Neural cell (in vitro differentiated cells): ENCODE data around the gene FUNDC2.

Experiments
- EP300 ChIP-seq: fragments of 450-650 bp; conservative IDR thresholded peaks from 2 replicates; pipeline ENCODE4 v1.6.1; 2014; ENCODE audit warnings: antibody characterized with exemption, mild to moderate bottlenecking, moderate library complexity; ENCODE audit not compliant: poor library complexity, severe bottlenecking
- EZH2 ChIP-seq: fragments of 200-600, 300-800 bp; shearing (Covaris generic), sonication (generic); IDR thresholded peaks from 2 replicates; pipeline ENCODE4 v1.6.1; 2014; ENCODE audit warnings: antibody characterized with exemption, low read length, borderline replicate concordance, mild to moderate bottlenecking; ENCODE audit not compliant: insufficient read depth, poor library complexity, severe bottlenecking
- MXI1 ChIP-seq: fragments of 450-650 bp; conservative IDR thresholded peaks from 2 replicates; pipeline ENCODE4 v1.6.1; 2014; ENCODE audit warnings: antibody characterized with exemption, mild to moderate bottlenecking; ENCODE audit not compliant: poor library complexity, severe bottlenecking
- POLR2AphosphoS5 ChIP-seq: IDR thresholded peaks from 2 replicates; pipeline ENCODE4 v1.6.1; 2012
- RAD21 ChIP-seq: fragments of 450-650 bp; conservative IDR thresholded peaks from 2 replicates; pipeline ENCODE4 v1.6.1; 2014; ENCODE audit warnings: antibody characterized with exemption, mild to moderate bottlenecking, moderate library complexity
- SMC3 ChIP-seq: fragments of 450-650 bp; conservative IDR thresholded peaks from 2 replicates; pipeline ENCODE4 v1.6.1; 2014; ENCODE audit warnings: antibody characterized with exemption, mild to moderate bottlenecking, moderate library complexity; ENCODE audit not compliant: poor library complexity
- TAF1 ChIP-seq: IDR thresholded peaks from 2 replicates; pipeline ENCODE4 v1.6.1; 2012; ENCODE audit warnings: low read depth
- TF ChIP-seq, protein P1 (sequence below): IDR thresholded peaks from 2 replicates; pipeline ENCODE4 v1.6.1; 2012; ENCODE audit warnings: borderline replicate concordance
- TF ChIP-seq, protein P2 (sequence below): fragments of 450-650 bp; IDR thresholded peaks from 2 replicates; pipeline ENCODE4 v1.5.1; 2014; ENCODE audit warnings: antibody characterized with exemption, mild to moderate bottlenecking, moderate library complexity; ENCODE audit not compliant: poor library complexity, severe bottlenecking

DNA sequence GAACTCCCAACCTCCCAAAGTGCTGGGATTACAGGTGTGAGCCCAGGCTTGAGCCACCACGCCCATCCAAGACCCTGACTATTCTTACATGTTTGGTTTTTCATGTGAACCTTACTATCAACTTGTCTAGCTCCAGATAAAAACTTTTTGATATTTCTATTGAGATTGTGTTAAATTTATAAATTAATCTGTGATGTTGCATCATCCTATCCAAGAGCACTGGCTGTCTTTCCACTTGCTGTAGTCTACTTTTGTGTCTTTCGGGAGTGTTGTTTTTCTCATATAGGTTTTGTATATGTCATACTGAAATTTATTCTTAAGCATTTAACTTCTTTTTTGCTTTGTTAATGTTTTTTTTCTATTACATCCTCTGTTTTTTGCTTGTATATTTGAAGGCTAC, 79.3 kb downstream of the FUNDC2 start:
- no peak for TF ChIP-seq POLR2AphosphoS5
- TF ChIP-seq, protein P1, sequence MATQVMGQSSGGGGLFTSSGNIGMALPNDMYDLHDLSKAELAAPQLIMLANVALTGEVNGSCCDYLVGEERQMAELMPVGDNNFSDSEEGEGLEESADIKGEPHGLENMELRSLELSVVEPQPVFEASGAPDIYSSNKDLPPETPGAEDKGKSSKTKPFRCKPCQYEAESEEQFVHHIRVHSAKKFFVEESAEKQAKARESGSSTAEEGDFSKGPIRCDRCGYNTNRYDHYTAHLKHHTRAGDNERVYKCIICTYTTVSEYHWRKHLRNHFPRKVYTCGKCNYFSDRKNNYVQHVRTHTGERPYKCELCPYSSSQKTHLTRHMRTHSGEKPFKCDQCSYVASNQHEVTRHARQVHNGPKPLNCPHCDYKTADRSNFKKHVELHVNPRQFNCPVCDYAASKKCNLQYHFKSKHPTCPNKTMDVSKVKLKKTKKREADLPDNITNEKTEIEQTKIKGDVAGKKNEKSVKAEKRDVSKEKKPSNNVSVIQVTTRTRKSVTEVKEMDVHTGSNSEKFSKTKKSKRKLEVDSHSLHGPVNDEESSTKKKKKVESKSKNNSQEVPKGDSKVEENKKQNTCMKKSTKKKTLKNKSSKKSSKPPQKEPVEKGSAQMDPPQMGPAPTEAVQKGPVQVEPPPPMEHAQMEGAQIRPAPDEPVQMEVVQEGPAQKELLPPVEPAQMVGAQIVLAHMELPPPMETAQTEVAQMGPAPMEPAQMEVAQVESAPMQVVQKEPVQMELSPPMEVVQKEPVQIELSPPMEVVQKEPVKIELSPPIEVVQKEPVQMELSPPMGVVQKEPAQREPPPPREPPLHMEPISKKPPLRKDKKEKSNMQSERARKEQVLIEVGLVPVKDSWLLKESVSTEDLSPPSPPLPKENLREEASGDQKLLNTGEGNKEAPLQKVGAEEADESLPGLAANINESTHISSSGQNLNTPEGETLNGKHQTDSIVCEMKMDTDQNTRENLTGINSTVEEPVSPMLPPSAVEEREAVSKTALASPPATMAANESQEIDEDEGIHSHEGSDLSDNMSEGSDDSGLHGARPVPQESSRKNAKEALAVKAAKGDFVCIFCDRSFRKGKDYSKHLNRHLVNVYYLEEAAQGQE: no peak
- TF ChIP-seq MXI1: no peak
- no peak for TF ChIP-seq EZH2
- TF ChIP-seq, protein P2, sequence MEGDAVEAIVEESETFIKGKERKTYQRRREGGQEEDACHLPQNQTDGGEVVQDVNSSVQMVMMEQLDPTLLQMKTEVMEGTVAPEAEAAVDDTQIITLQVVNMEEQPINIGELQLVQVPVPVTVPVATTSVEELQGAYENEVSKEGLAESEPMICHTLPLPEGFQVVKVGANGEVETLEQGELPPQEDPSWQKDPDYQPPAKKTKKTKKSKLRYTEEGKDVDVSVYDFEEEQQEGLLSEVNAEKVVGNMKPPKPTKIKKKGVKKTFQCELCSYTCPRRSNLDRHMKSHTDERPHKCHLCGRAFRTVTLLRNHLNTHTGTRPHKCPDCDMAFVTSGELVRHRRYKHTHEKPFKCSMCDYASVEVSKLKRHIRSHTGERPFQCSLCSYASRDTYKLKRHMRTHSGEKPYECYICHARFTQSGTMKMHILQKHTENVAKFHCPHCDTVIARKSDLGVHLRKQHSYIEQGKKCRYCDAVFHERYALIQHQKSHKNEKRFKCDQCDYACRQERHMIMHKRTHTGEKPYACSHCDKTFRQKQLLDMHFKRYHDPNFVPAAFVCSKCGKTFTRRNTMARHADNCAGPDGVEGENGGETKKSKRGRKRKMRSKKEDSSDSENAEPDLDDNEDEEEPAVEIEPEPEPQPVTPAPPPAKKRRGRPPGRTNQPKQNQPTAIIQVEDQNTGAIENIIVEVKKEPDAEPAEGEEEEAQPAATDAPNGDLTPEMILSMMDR: no peak
- TF ChIP-seq RAD21: no peak
- TF ChIP-seq TAF1: no peak
- no peak for TF ChIP-seq SMC3
- no peak for TF ChIP-seq EP300
